RWPE1 (cell line): ENCODE measurements around the gene KCTD15.
A peak's percentile ranks its signal among the peaks of the same experiment; 100 is the strongest.

Experiments used
- CTCF ChIA-PET: fragments of 350-600 bp; sonication (Branson Sonifier 250); formaldehyde crosslinking; extraction: SDS; loops from one replicate; lab custom pipeline; 2021; lab: Yijun Ruan, JAX
- POLR2A ChIA-PET: fragments of 400-600 bp; formaldehyde crosslinking; extraction: SDS; loops from one replicate; lab custom pipeline; 2020; ENCODE audit warnings: antibody characterized with exemption; ENCODE audit not compliant: low non-redundant PET; lab: Yijun Ruan, JAX
- DNase-seq: peaks from one replicate; pipeline ENCODE4 v3.0.0; 2012; ENCODE audit warnings: low spot score
- H3K27ac ChIP-seq: fragments of 450-650 bp; 2 replicates; pipeline ENCODE4 v1.5.1; 2017
- TF ChIP-seq, protein P1 (sequence below): fragments of 450-650 bp; conservative IDR thresholded peaks from 2 replicates; pipeline ENCODE4 v1.5.1; 2017; ENCODE audit warnings: low read depth, mild to moderate bottlenecking

KCTD15 gene

GRCh38 chr19:33819880-33820781 is 23.5 kb downstream of the KCTD15 start:
- CTCF ChIA-PET = interaction anchor here (1.9 kb wide), 1 partner anchor 42 kb away, joined by 7 read pairs; no protein-coding TSS in a partner anchor
- H3K27ac ChIP-seq = peak overlapping the region; percentile 100
- POLR2A ChIA-PET = interaction anchor here (1.0 to 1.6 kb wide), 3 partner anchors 22 to 86 kb away, joined by 3 to 5 read pairs (median 5); partner anchors contain the start of gene KCTD15
- TF ChIP-seq, protein P1, sequence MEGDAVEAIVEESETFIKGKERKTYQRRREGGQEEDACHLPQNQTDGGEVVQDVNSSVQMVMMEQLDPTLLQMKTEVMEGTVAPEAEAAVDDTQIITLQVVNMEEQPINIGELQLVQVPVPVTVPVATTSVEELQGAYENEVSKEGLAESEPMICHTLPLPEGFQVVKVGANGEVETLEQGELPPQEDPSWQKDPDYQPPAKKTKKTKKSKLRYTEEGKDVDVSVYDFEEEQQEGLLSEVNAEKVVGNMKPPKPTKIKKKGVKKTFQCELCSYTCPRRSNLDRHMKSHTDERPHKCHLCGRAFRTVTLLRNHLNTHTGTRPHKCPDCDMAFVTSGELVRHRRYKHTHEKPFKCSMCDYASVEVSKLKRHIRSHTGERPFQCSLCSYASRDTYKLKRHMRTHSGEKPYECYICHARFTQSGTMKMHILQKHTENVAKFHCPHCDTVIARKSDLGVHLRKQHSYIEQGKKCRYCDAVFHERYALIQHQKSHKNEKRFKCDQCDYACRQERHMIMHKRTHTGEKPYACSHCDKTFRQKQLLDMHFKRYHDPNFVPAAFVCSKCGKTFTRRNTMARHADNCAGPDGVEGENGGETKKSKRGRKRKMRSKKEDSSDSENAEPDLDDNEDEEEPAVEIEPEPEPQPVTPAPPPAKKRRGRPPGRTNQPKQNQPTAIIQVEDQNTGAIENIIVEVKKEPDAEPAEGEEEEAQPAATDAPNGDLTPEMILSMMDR = no peak
- peak; percentile 90 for DNase-seq

DNA sequence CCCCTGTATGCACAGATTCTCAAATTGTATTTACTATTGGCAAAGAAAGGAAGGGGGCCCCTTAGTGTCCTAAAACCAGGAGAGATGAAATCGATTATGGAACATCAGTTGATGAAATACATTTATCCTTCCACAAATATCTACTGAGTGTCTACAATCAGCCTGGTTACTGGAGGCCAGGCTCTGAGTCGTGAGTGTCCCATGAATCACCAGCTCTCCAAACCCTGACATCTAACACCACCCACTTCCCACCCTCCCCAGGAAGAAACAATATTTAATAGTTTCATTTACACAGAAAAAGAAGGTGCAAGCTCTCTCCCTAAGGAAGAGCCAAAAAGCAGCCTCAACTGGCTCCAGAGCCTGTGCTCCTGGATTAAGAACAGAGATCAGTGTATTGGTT is 25.2 kb downstream of the KCTD15 start:
- ChIA-PET CTCF (interaction anchor here (1.9 kb wide), 1 partner anchor 44 kb away, joined by 7 read pairs; no protein-coding TSS in a partner anchor), POLR2A (no interaction called here)
- TF ChIP-seq, protein P1 = no peak
- peak overlapping the region; percentile 100 for H3K27ac ChIP-seq
- DNase-seq = peak; percentile 30

DNA sequence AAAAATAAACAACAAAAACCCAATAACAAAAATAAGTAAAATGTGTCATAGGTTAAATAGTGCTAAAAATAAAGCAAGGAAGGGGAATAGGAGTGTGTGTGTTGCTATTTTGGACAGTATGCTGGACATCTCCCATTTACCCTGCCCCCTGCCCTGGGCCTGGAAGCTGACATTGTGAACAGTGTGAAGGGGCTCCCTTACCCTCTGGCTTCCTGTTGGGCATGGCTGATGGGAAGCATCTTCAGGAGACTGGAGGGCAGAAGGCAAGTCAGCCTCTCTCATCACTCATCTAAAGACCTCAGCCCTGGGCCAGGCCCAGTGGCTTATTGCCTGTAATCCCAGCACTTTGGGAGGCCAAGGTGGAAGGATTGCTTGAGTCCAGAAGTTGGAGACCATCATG is 26.7 kb downstream of the KCTD15 start:
- H3K27ac ChIP-seq = no peak overlapping the region
- ChIA-PET POLR2A (no interaction called here), CTCF (interaction anchor here (0.5 to 0.7 kb wide), 2 partner anchors 120 to 175 kb away, joined by 4 to 5 read pairs; no protein-coding TSS in a partner anchor)
- TF ChIP-seq, protein P1 = no peak
- no peak for DNase-seq

GRCh38 chr19:33825556-33825955 is 28.9 kb downstream of the KCTD15 start:
- ChIA-PET POLR2A (no interaction called here), CTCF (interaction anchor here (0.7 to 0.9 kb wide), 2 partner anchors 23 to 30 kb away, joined by 3 read pairs; no protein-coding TSS in a partner anchor)
- no peak for DNase-seq
- H3K27ac ChIP-seq = no peak overlapping the region
- TF ChIP-seq, protein P1 = no peak

DNA sequence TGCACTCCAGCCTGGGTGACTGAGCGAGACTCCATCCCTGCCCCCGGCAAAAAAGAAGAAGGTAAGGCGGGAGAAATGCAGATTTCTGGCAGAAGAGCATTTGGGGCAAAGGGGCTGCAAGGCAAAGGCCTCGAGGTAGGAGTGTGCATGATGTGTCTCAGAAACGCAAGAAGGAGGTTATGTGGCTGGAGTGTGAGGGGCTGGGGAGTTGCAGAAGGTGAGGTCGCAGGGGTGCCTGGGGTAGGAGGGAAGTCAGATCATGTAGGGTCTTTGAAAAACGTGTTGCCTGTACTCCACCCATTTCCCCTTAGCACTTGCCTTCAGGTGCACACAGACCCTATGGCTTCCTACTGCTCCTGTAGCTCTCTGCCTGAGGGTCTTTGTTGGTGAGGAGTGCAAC is 29.9 kb downstream of the KCTD15 start:
- ChIA-PET CTCF (no interaction called here), POLR2A (no interaction called here)

More for the DNA sequence above, 29.9 kb downstream of the KCTD15 start:
- no peak for DNase-seq
- TF ChIP-seq, protein P1 = no peak
- no peak overlapping the region for H3K27ac ChIP-seq
